Endothelial cell (in vitro differentiated cells): Measurements from ENCODE around the gene CDHR4. TPM values are rescaled to one million over a fixed set of nuclear protein-coding genes. Genes with fewer than 3 reads are reported as not detected.

Experiments
- DNase-seq: peaks from one replicate; pipeline ENCODE4 v3.0.0; 2021; ENCODE audit warnings: low spot score
- H3K27ac Mint-ChIP-seq: one replicate; pipeline ENCODE4 v1.8.0; 2021; ENCODE audit warnings: mixed read lengths, inconsistent platforms; ENCODE audit not compliant: unreplicated experiment
- H3K27me3 Mint-ChIP-seq: one replicate; pipeline ENCODE4 v1.8.0; 2021; ENCODE audit warnings: mild to moderate bottlenecking, moderate library complexity, mixed read lengths, inconsistent platforms; ENCODE audit not compliant: unreplicated experiment
- H3K36me3 Mint-ChIP-seq: one replicate; pipeline ENCODE4 v1.8.0; 2021; ENCODE audit warnings: mild to moderate bottlenecking, low read depth, mixed read lengths, inconsistent platforms; ENCODE audit not compliant: unreplicated experiment
- H3K4me1 Mint-ChIP-seq: one replicate; pipeline ENCODE4 v1.8.0; 2021; ENCODE audit warnings: mild to moderate bottlenecking, mixed read lengths, inconsistent platforms; ENCODE audit not compliant: unreplicated experiment
- H3K4me3 Mint-ChIP-seq: one replicate; pipeline ENCODE4 v1.8.0; 2021; ENCODE audit warnings: mild to moderate bottlenecking, mixed read lengths, inconsistent platforms; ENCODE audit not compliant: unreplicated experiment
- H3K9me3 Mint-ChIP-seq: one replicate; pipeline ENCODE4 v1.8.0; 2021; ENCODE audit warnings: mixed read lengths, inconsistent platforms; ENCODE audit not compliant: unreplicated experiment
- total RNA-seq: library from RNA; stranded (reverse); fragmentation: NEBNext Ultra II Directional; extraction: Animal tissue kit (Norgen Biotek cat#: 25700); gene quantifications from one replicate; pipeline ENCODE4 v1.2.1, GENCODE V29; 2021; ENCODE audit not compliant: unreplicated experiment
- TF ChIP-seq, protein P1 (sequence below): fragments of 200-600 bp; sonication (generic); IDR thresholded peaks from one replicate; pipeline ENCODE4 v1.5.0; 2021; ENCODE audit warnings: antibody characterized with exemption; ENCODE audit not compliant: unreplicated experiment

Gene CDHR4
- total RNA-seq, 1 donor from 2014 or later: 1.1 TPM

GRCh38 chr3:49803465-49804140 lies 3.9 kb upstream of the CDHR4 start:
- Mint-ChIP-seq H3K27me3 (peaks cover 12% of the 10 kb centered on the region), H3K9me3 (no peaks in the 10 kb centered on the region), H3K4me1 (peaks cover 52% of the 10 kb centered on the region), H3K36me3 (peaks cover 11% of the 10 kb centered on the region), H3K27ac (no peak overlapping the region), H3K4me3 (peak overlapping the region; percentile 90)
- TF ChIP-seq, protein P1, sequence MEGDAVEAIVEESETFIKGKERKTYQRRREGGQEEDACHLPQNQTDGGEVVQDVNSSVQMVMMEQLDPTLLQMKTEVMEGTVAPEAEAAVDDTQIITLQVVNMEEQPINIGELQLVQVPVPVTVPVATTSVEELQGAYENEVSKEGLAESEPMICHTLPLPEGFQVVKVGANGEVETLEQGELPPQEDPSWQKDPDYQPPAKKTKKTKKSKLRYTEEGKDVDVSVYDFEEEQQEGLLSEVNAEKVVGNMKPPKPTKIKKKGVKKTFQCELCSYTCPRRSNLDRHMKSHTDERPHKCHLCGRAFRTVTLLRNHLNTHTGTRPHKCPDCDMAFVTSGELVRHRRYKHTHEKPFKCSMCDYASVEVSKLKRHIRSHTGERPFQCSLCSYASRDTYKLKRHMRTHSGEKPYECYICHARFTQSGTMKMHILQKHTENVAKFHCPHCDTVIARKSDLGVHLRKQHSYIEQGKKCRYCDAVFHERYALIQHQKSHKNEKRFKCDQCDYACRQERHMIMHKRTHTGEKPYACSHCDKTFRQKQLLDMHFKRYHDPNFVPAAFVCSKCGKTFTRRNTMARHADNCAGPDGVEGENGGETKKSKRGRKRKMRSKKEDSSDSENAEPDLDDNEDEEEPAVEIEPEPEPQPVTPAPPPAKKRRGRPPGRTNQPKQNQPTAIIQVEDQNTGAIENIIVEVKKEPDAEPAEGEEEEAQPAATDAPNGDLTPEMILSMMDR: no peak
- peak; percentile 51 for DNase-seq

GRCh38 chr3:49802719-49803464 lies 3.2 kb upstream of the CDHR4 start, which contains the start of gene INKA1:
INKA1 (plus strand) TSS chr3:49803261; CDS start chr3:49803393, 132 bp downstream.
- peak within 1 kb of the TSS; percentile 64 for H3K27ac Mint-ChIP-seq
- DNase-seq: peak; percentile 90

DNA sequence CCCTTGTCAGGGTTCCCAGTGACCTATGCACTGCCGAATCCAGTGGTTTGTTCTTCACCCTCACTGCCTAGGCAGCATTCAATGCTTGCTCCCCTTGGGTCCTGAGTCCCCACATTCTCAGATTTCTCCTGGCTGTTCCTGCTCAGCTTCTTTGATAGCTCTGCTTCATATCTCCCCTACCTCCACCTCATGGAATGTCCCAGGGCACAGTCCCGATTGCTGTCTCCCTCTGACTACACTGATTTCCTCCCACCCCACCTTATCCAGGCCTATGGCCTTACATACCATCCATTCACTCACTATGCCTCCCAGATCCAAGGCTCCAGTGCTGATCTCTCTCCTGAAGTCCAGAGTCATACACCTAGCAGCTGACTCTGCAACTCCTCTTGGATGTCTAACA lies 1.5 kb upstream of the CDHR4 start:
- H3K27me3 Mint-ChIP-seq: peaks cover 6% of the 10 kb centered on the region
- DNase-seq: no peak
- H3K4me1 Mint-ChIP-seq: peaks cover 43% of the 10 kb centered on the region
- H3K4me3 Mint-ChIP-seq: peak overlapping the region; percentile 21
- no peak overlapping the region for H3K27ac Mint-ChIP-seq
- TF ChIP-seq, protein P1: no peak
- peaks cover 7% of the 10 kb centered on the region for H3K36me3 Mint-ChIP-seq
- no peaks in the 10 kb centered on the region for H3K9me3 Mint-ChIP-seq

More at GRCh38 chr3:49802719-49803464, 3.2 kb upstream of the CDHR4 start, which contains the start of gene INKA1:
- Mint-ChIP-seq H3K36me3 (peaks cover 7% of the 10 kb centered on the region), H3K9me3 (no peaks in the 10 kb centered on the region), H3K4me3 (peak within 1 kb of the TSS; percentile 90), H3K27me3 (peaks cover 11% of the 10 kb centered on the region), H3K4me1 (peaks cover 45% of the 10 kb centered on the region)
- TF ChIP-seq, protein P1: peak; percentile 87

GRCh38 chr3:49799105-49799504 lies 568 bp downstream of the CDHR4 start:
- H3K9me3 Mint-ChIP-seq: no peaks in the 10 kb centered on the region
- H3K27ac Mint-ChIP-seq: no peak overlapping the region
- H3K4me1 Mint-ChIP-seq: peaks cover 34% of the 10 kb centered on the region
- no peak for DNase-seq
- no peak overlapping the region for H3K4me3 Mint-ChIP-seq
- H3K36me3 Mint-ChIP-seq: peaks cover 4% of the 10 kb centered on the region
- TF ChIP-seq, protein P1: no peak
- peaks cover 6% of the 10 kb centered on the region for H3K27me3 Mint-ChIP-seq
